IPS-20b (cell line): ENCODE measurements around the gene LCMT1.

Experiments
- H3K27ac ChIP-seq: one replicate; pipeline ENCODE4 v1.5.1; 2013; ENCODE audit warnings: low read length
- H3K27me3 ChIP-seq: 2 replicates; pipeline ENCODE4 v1.6.1; 2013; ENCODE audit warnings: mild to moderate bottlenecking, low read length, inconsistent platforms; ENCODE audit not compliant: insufficient read depth
- H3K36me3 ChIP-seq: 2 replicates; pipeline ENCODE4 v1.6.1; 2013; ENCODE audit warnings: low read depth, mild to moderate bottlenecking, inconsistent platforms, low read length, moderate library complexity; ENCODE audit not compliant: insufficient read depth
- H3K4me1 ChIP-seq: 2 replicates; pipeline ENCODE4 v1.6.1; 2013; ENCODE audit warnings: mild to moderate bottlenecking, control low read depth, inconsistent platforms, low read length, moderate library complexity; ENCODE audit not compliant: insufficient read depth
- H3K4me3 ChIP-seq: 2 replicates; pipeline ENCODE4 v1.5.1; 2013; ENCODE audit warnings: mild to moderate bottlenecking, low read length, inconsistent platforms
- H3K9ac ChIP-seq: 2 replicates; pipeline ENCODE4 v1.6.1; 2013; ENCODE audit warnings: low read depth, mild to moderate bottlenecking, inconsistent platforms, low read length, moderate library complexity
- H3K9me3 ChIP-seq: 2 replicates; pipeline ENCODE4 v1.6.1; 2013; ENCODE audit warnings: mild to moderate bottlenecking, low read depth, low read length, inconsistent platforms; ENCODE audit not compliant: insufficient read depth

The LCMT1 gene

DNA sequence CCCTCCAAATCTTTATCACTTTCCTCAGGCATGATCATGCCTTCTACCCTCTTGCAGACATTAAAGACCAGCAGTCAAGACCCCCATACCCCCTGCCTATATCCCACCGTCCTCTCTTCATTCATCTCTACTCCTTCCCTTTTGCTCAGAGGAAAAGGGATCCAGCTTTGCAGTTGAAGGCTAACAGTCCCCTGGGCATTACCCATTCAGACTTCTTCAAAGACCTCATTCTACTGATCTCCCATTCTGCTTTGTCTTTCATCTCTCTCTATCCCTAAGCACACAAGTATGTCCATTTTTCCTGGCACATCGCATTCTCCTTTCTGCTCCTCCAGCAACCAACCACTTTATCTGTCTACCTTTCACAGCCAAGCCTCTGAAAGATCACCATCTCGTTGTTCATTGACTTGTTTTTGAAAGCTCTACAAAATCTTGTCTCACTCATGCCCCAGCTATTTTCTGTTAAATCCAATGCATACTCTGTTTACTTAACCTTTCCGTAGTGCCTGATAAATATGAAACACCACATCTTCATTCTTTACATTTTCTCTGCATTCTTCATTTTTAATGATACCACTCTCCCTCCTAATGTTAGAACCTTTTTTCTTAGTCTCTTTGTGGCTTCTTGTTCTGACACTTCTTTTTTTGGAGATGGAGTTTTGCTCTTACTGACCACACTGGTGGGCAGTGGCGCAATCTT lies 14.1 kb upstream of the LCMT1 start:
- no peaks in the 10 kb centered on the region for H3K9me3 ChIP-seq
- no peaks in the 10 kb centered on the region for H3K36me3 ChIP-seq
- H3K9ac ChIP-seq = no peak overlapping the region
- no peak overlapping the region for H3K4me3 ChIP-seq
- peaks cover 32% of the 10 kb centered on the region for H3K27me3 ChIP-seq
- H3K4me1 ChIP-seq = no peaks in the 10 kb centered on the region
- no peak overlapping the region for H3K27ac ChIP-seq

DNA sequence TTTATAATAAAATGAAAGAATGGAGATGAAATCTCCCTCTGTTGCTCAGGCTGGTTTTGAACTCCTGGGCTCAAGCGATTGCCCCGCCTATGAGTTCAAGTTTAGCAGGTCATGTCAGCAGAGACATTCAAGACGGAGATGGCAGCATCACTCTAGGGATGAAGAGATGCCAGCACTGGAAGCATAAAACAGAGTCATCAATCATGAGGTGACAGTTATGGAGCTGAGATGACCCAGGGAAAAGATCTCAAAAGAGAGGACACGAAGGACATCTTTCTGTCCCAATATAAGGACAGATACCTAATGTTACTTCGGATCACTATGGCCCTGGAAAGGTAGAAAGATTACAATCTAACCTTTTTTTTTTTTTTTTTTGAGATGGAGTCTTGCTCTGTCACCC lies 11.0 kb upstream of the LCMT1 start:
- Histone ChIP-seq H3K27ac (no peak overlapping the region), H3K4me1 (no peaks in the 10 kb centered on the region), H3K9me3 (no peaks in the 10 kb centered on the region), H3K9ac (no peak overlapping the region), H3K4me3 (no peak overlapping the region), H3K27me3 (peaks cover 18% of the 10 kb centered on the region), H3K36me3 (no peaks in the 10 kb centered on the region)

DNA sequence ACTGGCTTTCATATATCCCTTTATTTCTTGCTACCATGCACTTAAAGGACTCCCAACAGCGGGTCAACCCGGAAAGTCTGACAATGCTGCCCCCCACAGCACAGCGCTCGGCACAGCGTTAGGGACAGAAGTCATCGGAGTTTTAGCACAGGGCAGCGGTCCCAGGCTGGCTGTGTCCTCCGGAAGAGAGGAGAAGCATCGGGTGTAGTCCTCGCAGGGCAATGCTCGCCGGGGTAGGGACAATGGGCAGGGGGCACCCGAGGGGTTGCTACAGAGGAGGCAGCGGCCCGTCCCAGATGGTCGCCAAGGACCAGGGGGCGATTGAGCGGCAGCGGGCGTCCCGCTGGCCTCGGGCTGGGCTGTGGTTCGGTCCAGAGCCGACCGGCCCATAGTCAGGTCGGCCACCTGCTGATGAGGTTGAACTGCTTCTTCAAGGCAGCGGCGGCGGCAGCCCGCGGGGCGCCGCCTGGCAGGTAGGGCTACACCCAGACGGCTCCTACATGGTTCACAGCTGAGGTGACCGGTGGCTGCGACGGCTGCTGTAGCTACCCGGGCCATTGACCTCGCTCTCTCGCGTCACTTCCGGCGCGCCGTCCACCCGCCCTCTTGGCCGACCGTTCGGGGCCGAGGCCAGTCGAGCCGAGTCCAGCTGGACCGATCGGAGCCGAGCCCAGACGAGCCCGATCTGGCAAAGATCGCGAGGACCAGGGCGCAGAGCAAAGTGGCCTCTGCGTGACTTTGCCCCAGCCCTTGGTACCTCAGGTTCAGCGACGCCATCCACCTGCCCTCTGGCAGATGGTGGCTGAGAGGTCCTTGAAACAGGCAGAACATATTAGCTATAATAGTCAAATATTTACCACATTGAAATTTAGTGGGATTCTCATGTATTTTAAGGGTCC lies 4.7 kb upstream of the LCMT1 start:
- no peaks in the 10 kb centered on the region for H3K36me3 ChIP-seq

DNA sequence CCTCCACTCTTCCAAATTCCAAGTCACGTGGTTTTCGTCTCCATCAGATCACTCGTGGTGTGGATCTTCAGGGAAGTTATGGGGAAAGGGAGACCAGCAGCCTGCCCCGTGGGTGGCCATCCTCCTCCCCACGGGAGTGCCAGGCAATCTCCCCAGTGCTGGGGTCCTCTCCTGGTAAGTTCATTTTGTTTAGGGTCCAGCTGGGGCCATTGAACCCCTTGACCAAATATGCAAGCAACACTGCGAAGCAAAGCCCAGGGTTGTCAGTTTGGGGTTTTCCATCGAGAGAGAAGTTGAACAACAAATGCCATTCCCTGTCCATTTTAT lies 4.1 kb upstream of the LCMT1 start:
- Histone ChIP-seq H3K4me3 (peak overlapping the region; percentile 77), H3K9ac (peak overlapping the region; percentile 89), H3K36me3 (no peaks in the 10 kb centered on the region), H3K9me3 (no peaks in the 10 kb centered on the region), H3K27ac (no peak overlapping the region), H3K27me3 (peaks cover 8% of the 10 kb centered on the region; the same call in 1 of the 2 replicates), H3K4me1 (peaks cover 13% of the 10 kb centered on the region; the same call in 1 of the 2 replicates)

More for the DNA sequence above, 4.7 kb upstream of the LCMT1 start:
- H3K4me1 ChIP-seq = peaks cover 13% of the 10 kb centered on the region; the same call in 1 of the 2 replicates
- peaks cover 8% of the 10 kb centered on the region; the same call in 1 of the 2 replicates for H3K27me3 ChIP-seq
- H3K9me3 ChIP-seq = no peaks in the 10 kb centered on the region
- H3K9ac ChIP-seq = peak overlapping the region; percentile 89
- H3K27ac ChIP-seq = peak overlapping the region; percentile 7
- H3K4me3 ChIP-seq = peak overlapping the region; percentile 77

DNA sequence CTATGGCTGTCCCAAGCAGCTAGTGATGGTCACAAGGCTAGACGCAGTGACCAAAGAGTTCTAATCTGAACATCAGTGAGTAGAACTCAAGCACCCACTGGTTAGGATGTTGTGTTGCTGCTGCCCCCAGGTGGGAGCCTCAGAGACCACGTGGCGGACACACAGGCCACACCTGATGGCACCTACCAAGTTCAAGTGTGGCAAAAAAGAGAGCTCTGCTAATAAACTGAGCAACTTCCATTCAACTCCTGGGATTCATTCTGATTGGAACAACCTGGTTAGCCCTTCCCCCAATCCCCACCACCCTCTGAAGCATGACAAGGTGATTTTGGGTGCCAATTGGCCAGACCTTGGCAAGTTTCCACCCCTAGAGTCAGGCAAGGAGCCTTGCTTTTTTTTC lies 3.5 kb upstream of the LCMT1 start:
- Histone ChIP-seq H3K27me3 (peaks cover 8% of the 10 kb centered on the region; the same call in 1 of the 2 replicates), H3K4me1 (peaks cover 13% of the 10 kb centered on the region; the same call in 1 of the 2 replicates), H3K9me3 (no peaks in the 10 kb centered on the region), H3K4me3 (peak overlapping the region; percentile 77; the same call in 1 of the 2 replicates), H3K27ac (no peak overlapping the region), H3K9ac (peak overlapping the region; percentile 89; the same call in 1 of the 2 replicates), H3K36me3 (no peaks in the 10 kb centered on the region)

DNA sequence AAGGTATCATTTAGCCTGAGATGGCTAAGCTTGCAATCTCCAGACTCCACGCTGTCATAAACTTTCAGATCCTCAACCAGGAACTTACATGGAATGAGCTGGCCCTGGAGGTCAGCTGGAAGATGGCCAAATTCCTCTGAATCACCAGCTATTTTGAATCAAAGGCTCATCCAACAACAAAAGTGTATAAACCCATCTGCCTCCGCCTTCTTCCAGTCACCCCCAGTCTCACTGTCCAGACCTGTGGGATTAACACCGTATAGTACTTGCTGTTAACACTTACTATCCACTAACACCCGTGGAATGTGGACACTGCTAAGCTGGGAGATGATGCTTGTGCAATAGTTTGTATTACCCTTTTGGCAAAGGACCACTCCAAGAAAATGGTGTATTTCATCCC lies 1.9 kb upstream of the LCMT1 start:
- Histone ChIP-seq H3K27ac (no peak overlapping the region), H3K36me3 (peaks cover 8% of the 10 kb centered on the region; the same call in 1 of the 2 replicates), H3K27me3 (peaks cover 8% of the 10 kb centered on the region; the same call in 1 of the 2 replicates), H3K4me1 (peaks cover 13% of the 10 kb centered on the region; the same call in 1 of the 2 replicates), H3K4me3 (no peak overlapping the region), H3K9ac (no peak overlapping the region), H3K9me3 (no peaks in the 10 kb centered on the region)

DNA sequence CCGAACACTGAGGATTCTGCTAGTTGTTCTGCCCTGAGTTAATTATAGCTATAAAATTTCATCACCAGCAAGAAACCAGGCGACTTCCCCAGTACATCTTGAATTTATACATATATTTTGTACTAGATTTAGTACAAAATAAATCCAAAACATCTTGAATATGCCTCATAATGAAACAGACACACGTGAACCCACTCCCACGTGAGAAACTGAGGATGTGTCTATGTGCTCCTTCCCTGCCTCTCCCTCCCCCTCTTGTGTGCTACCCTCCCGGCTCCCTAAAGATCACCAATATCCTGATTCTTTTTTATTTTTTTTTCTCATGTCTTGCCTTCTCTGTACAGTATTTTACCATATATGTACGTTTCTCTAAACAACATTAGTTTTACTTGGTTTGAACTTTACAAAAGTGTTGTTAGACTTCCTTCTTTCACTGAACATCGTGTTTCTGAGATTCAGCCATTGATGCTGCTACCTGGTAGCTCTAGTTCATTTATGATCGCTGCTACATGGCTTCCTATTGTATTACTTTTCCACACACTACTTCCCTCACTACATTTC lies 1.1 kb upstream of the LCMT1 start:
- Histone ChIP-seq H3K36me3 (peaks cover 12% of the 10 kb centered on the region; the same call in 1 of the 2 replicates), H3K4me1 (peaks cover 13% of the 10 kb centered on the region; the same call in 1 of the 2 replicates), H3K27me3 (peaks cover 8% of the 10 kb centered on the region; the same call in 1 of the 2 replicates), H3K9me3 (no peaks in the 10 kb centered on the region), H3K27ac (no peak overlapping the region), H3K9ac (peak overlapping the region; percentile 77; the same call in 1 of the 2 replicates), H3K4me3 (peak overlapping the region; percentile 84)

DNA sequence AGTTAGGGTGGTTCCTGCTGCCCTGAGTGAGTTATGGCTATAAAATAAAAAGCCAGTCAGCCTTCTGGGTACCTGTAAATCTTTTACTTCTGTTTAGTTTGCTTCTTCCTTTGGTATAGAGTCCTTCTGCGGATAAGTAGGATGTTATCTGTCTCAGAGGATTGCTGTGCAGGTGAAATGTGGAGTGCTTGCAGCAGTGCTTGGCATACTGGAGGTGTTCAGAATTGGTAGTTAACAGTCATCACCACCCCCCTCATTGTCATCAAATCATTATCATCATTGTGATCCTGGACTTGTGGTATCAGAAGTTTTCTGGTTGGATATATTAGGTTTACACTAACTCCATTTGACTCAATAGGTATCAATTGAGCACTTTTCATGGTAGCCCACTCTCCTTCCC lies 2.6 kb downstream of the LCMT1 start:
- Histone ChIP-seq H3K4me1 (0 out of 2 replicates have a peak, but pooled peaks cover 3% of the 10 kb centered on the region), H3K9ac (no peak overlapping the region), H3K4me3 (no peak overlapping the region), H3K36me3 (peaks cover 12% of the 10 kb centered on the region; the same call in 1 of the 2 replicates), H3K27ac (no peak overlapping the region), H3K9me3 (no peaks in the 10 kb centered on the region), H3K27me3 (no peaks in the 10 kb centered on the region)

DNA sequence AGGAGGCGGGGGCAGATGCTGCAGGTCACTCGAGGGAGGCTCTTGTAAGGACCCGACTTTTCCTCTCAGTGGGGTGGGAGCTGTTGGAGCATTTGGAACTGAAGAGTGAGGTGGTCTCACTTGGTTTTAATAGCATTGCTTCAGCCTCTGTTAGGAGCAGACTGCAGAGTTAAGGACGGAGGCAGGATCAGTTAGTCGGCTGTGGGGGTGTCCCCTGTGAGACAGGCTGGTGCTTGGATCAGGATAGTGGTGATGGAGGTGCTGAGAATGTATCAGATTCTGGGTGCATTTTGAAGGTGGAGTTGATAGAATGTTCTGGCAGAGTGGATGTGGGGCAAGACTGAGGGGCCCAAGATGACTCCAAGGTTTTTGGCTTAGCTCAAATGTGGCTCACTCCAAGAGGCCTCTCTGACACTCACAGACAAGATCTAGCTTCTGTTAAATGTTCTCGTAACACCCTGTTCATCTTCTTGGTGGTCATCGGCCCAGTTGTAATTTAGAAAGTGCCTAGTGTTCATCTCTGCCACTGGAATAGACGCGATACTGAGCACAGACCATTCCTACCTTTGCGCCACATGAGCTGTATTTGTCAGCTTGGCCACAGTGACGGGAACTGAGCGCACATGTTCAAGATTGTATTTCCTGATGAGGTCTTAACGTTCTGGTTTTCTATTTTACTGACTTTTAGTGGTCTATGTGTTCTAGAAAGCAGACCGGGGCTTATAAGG lies 7.5 kb downstream of the LCMT1 start:
- H3K9ac ChIP-seq = no peak overlapping the region
- H3K36me3 ChIP-seq = peaks cover 10% of the 10 kb centered on the region; the same call in 1 of the 2 replicates
- H3K9me3 ChIP-seq = no peaks in the 10 kb centered on the region
- no peaks in the 10 kb centered on the region for H3K4me1 ChIP-seq
- no peak overlapping the region for H3K27ac ChIP-seq
- no peaks in the 10 kb centered on the region for H3K27me3 ChIP-seq
- H3K4me3 ChIP-seq = no peak overlapping the region

DNA sequence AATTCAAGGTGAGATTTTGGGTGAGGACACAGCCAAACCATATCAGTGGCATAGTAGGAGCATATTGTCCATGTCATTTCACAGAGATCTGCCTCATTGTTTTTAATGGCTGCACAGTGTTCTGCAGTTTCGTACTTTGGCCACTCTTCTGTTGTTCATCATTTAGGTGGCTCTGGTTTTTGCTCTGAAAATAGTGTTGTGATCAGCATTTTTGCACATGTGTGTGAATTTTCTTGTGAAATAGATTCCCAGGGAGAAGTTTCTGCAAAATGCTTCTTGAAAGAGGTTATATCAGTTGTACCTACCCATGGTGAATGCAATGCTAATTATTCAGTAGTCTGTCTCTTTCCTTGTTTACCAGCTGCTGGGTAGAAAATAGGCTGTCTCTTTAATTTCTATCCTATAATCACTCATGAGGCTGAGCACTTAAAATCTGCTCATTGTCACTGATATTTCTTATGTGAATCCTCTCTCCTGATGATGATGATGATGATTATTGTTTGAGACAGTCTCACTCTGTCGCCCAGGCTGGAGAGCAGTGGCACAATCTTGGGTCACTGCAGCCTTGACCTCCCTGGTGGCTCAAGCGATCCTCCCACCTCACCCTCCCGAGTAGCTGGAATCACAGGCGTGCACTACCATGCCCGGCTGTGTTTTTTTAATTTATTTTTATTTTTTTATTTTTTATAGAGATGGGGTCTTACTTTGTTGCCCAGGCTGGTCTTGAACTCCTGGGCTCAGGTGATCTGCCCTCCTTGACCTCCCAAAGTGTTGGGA lies 10.5 kb downstream of the LCMT1 start:
- Histone ChIP-seq H3K4me1 (no peaks in the 10 kb centered on the region), H3K4me3 (no peak overlapping the region), H3K27ac (no peak overlapping the region), H3K9me3 (no peaks in the 10 kb centered on the region), H3K27me3 (no peaks in the 10 kb centered on the region), H3K9ac (no peak overlapping the region), H3K36me3 (no peaks in the 10 kb centered on the region)
